T-cell (primary cell): ENCODE results near the gene DOHH. TPM values are rescaled to one million over a fixed set of nuclear protein-coding genes. Genes with fewer than 3 reads are reported as not detected.

Experiments used
- ATAC-seq, 4 experiments: fragments of 200-7000 bp in 3 of 4; fragments of 150-1000 bp in 1 of 4; cut with Tn5 transposase; replicated peaks in 1 of 4; 1 replicate in 3 of 4; 2 replicates in 1 of 4; pipeline ENCODE4 v1.10.0; 2021; ENCODE audit warnings: moderate library complexity in 3 of 4, mild to moderate bottlenecking in 2 of 4, moderate number of reproducible peaks in 1 of 4
- CTCF ChIA-PET, 2 donors: fragments of 300-600 bp; sonication (Branson Sonifier 250); formaldehyde crosslinking; loops; one replicate each; lab custom pipeline; 2022; ENCODE audit warnings: antibody characterized with exemption in 2 of 2; lab: Charles Lee
- POLR2A ChIA-PET, 2 donors: fragments of 300-600 bp; sonication (Branson Sonifier 250); formaldehyde crosslinking; loops; one replicate each; lab custom pipeline; 2022; ENCODE audit warnings: antibody characterized with exemption in 2 of 2; lab: Charles Lee
- DNase-seq, 35 experiments: peaks; one replicate each; pipeline versions ENCODE4 v3.0.0 to v3.0.0-alpha.2; 2013 to 2023
- H3K27ac ChIP-seq: one replicate; pipeline ENCODE4 v1.5.1; 2013; ENCODE audit warnings: low read length
- H3K27me3 ChIP-seq, 2 experiments: replicated peaks in 1 of 2; 1 replicate in 1 of 2; 2 replicates in 1 of 2; pipeline versions ENCODE4 v1.6.1 to v1.7.0; 2013; ENCODE audit warnings: low read length in 1 of 2, mixed read lengths in 1 of 2; ENCODE audit not compliant: control insufficient read depth in 2 of 2, insufficient read depth in 2 of 2; ENCODE audit errors: extremely low read depth in 1 of 2
- H3K36me3 ChIP-seq, 2 donors: 1 replicate in 1 of 2; 2 replicates in 1 of 2; pipeline versions ENCODE4 v1.6.1 to v1.7.0; 2013; ENCODE audit warnings: low read length in 1 of 2; ENCODE audit not compliant: control insufficient read depth in 2 of 2, insufficient read depth in 1 of 2; ENCODE audit errors: extremely low read depth in 1 of 2
- H3K4me1 ChIP-seq, 2 experiments: 1 replicate in 1 of 2; 2 replicates in 1 of 2; pipeline versions ENCODE4 v1.6.1 to v1.7.0; 2013; ENCODE audit warnings: low read length in 2 of 2, mixed read lengths in 1 of 2; ENCODE audit not compliant: insufficient read depth in 2 of 2, control insufficient read depth in 1 of 2; ENCODE audit errors: extremely low read depth in 1 of 2
- H3K4me3 ChIP-seq, 2 donors: 1 replicate in 1 of 2; 2 replicates in 1 of 2; pipeline versions ENCODE4 v1.5.1 to v1.7.0; 2013; ENCODE audit warnings: mild to moderate bottlenecking in 2 of 2, low read length in 1 of 2, moderate library complexity in 1 of 2; ENCODE audit not compliant: control insufficient read depth in 1 of 2; ENCODE audit errors: extremely low read depth in 1 of 2
- H3K9me3 ChIP-seq: 2 replicates; pipeline ENCODE4 v1.7.0; 2013
- H3K27ac Mint-ChIP-seq, 2 donors: one replicate each; pipeline ENCODE4 v1.8.0; 2020 to 2021; ENCODE audit warnings: mild to moderate bottlenecking in 2 of 2, mixed read lengths in 2 of 2
- H3K27me3 Mint-ChIP-seq, 2 donors: one replicate each; pipeline ENCODE4 v1.8.0; 2021 to 2022; ENCODE audit warnings: mixed read lengths in 2 of 2
- H3K36me3 Mint-ChIP-seq: one replicate; pipeline ENCODE4 v1.8.0; 2021; ENCODE audit warnings: mixed read lengths
- H3K4me1 Mint-ChIP-seq, 3 donors: one replicate each; pipeline ENCODE4 v1.8.0; 2020 to 2022; ENCODE audit warnings: mixed read lengths in 3 of 3, mild to moderate bottlenecking in 1 of 3
- H3K4me3 Mint-ChIP-seq, 3 donors: one replicate each; pipeline ENCODE4 v1.8.0; 2020 to 2022; ENCODE audit warnings: mild to moderate bottlenecking in 3 of 3, mixed read lengths in 3 of 3, moderate library complexity in 3 of 3
- H3K9me3 Mint-ChIP-seq, 3 donors: one replicate each; pipeline ENCODE4 v1.8.0; 2020 to 2022; ENCODE audit warnings: mixed read lengths in 3 of 3
- WGBS: methylation state at CpG from one replicate; pipeline ENCODE4 v1.1.5; 2013; ENCODE audit warnings: missing lambda C conversion rate; ENCODE audit not compliant: insufficient coverage; 5-methylcytosine and 5-hydroxymethylcytosine counted together
- total RNA-seq, 35 experiments: library from RNA in 6 of 35; stranded (reverse) in 6 of 35; fragments of 120-200 nt in 1 of 35; gene quantifications; one replicate each; pipeline versions ENCODE4 v1.2.1 to v1.2.4 and lab custom pipeline; 2013 to 2026

DOHH gene
- total RNA-seq, 5 donors from 2014 or later (not counting 1 experiment from before 2014, with no cell fraction given), result 5.0 to 12.3 (median 11.1) TPM

DNA sequence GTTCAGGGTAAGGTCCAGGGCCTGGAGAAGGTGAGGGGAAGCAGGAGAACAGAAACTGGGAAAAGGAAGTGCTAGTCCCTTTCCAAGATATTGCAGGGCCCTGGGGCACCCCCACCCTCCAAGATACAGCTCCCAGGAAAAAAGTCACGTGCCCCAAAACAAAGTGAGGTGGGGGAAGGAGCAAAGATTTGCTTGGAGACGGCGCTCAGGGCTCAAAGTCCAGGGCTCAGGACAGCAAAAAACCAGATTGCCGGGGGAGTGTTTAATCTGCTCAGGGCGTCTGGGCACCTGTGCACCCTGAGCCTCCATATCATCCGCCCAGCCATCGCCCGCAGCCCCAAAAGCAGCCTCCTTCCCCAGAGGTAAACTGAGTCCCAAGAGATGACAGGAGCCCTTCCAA, 26.5 kb downstream of the DOHH start:
- H3K9me3 ChIP-seq, result no peaks in the 10 kb centered on the region
- no peak for DNase-seq
- Mint-ChIP-seq H3K4me1 (peaks cover 9 to 13% (median 10%) of the 10 kb centered on the region in 3 donors), H3K4me3 (no peak overlapping the region), H3K27me3 (peaks cover 0 to 1% of the 10 kb centered on the region in 2 donors), H3K9me3 (no peaks in the 10 kb centered on the region), H3K27ac (no peak overlapping the region), H3K36me3 (no peaks in the 10 kb centered on the region)
- CTCF ChIA-PET, result no interaction called here
- POLR2A ChIA-PET, result no interaction called here
- H3K27ac ChIP-seq, result no peak overlapping the region
- no peak overlapping the region for H3K4me3 ChIP-seq
- peaks cover 2 to 11% of the 10 kb centered on the region in 2 experiments for H3K4me1 ChIP-seq
- H3K36me3 ChIP-seq, result no peaks in the 10 kb centered on the region
- no peak for ATAC-seq
- 83% methylated on average over 5 of the region's 8 CpGs for WGBS
- peaks cover 0 to 27% of the 10 kb centered on the region in 2 experiments for H3K27me3 ChIP-seq

- Histone ChIP-seq H3K36me3 (no peaks in the 10 kb centered on the region), H3K9me3 (no peaks in the 10 kb centered on the region), H3K27me3 (peaks cover 0 to 27% of the 10 kb centered on the region in 2 experiments), H3K27ac (no peak overlapping the region), H3K4me1 (no peaks in the 10 kb centered on the region), H3K4me3 (no peak overlapping the region)
- 62% methylated on average over 4 of the region's 24 CpGs for WGBS
- no peaks in the 10 kb centered on the region for H3K9me3 Mint-ChIP-seq
- H3K27me3 Mint-ChIP-seq, result peaks cover 0 to 1% of the 10 kb centered on the region in 2 donors
- no peaks in the 10 kb centered on the region for H3K4me1 Mint-ChIP-seq
- POLR2A ChIA-PET, result no interaction called here
- CTCF ChIA-PET, result interaction anchor here (0.7 to 1.0 kb wide), 4 partner anchors 9 to 144 kb away, joined by 3 to 4 read pairs (median 4); no protein-coding TSS in a partner anchor
- ATAC-seq (peak in 1 of 4 experiments; percentile 48), DNase-seq (peak in 21 of 35 experiments; percentile 11 to 59 (median 25))
- H3K27ac Mint-ChIP-seq, result no peak overlapping the region
- no peak overlapping the region for H3K4me3 Mint-ChIP-seq
- no peaks in the 10 kb centered on the region for H3K36me3 Mint-ChIP-seq
Measured at GRCh38 chr19:3471954-3472655, 28.4 kb downstream of the DOHH start.

GRCh38 chr19:3470500-3471128, 29.9 kb downstream of the DOHH start:
- no peaks in the 10 kb centered on the region for H3K4me1 ChIP-seq
- POLR2A ChIA-PET, result no interaction called here
- H3K36me3 ChIP-seq, result no peaks in the 10 kb centered on the region
- CTCF ChIA-PET, result no interaction called here
- no peaks in the 10 kb centered on the region for H3K4me1 Mint-ChIP-seq
- H3K27me3 ChIP-seq, result peaks cover 0 to 21% of the 10 kb centered on the region in 2 experiments
- DNase-seq, result no peak
- no peak overlapping the region for H3K27ac Mint-ChIP-seq
- ATAC-seq, result no peak
- H3K27ac ChIP-seq, result no peak overlapping the region
- H3K36me3 Mint-ChIP-seq, result no peaks in the 10 kb centered on the region
- no peaks in the 10 kb centered on the region for H3K9me3 Mint-ChIP-seq
- H3K27me3 Mint-ChIP-seq, result peaks cover 0 to 1% of the 10 kb centered on the region in 2 donors
- H3K4me3 ChIP-seq, result no peak overlapping the region
- no peak overlapping the region for H3K4me3 Mint-ChIP-seq
- WGBS, result 82% methylated on average over 9 of the region's 11 CpGs
- no peaks in the 10 kb centered on the region for H3K9me3 ChIP-seq

- H3K9me3 ChIP-seq, result no peaks in the 10 kb centered on the region
- no peak overlapping the region for H3K4me3 ChIP-seq
- ChIA-PET POLR2A (no interaction called here), CTCF (interaction anchor here (0.6 to 1.2 kb wide), 2 partner anchors 40 to 48 kb away, joined by 3 to 4 read pairs; no protein-coding TSS in a partner anchor)
- no peak overlapping the region for H3K27ac ChIP-seq
- no peak overlapping the region for H3K4me3 Mint-ChIP-seq
- DNase-seq (no peak), ATAC-seq (no peak)
- H3K36me3 ChIP-seq, result no peaks in the 10 kb centered on the region
- H3K4me1 ChIP-seq, result no peaks in the 10 kb centered on the region
- H3K9me3 Mint-ChIP-seq, result no peaks in the 10 kb centered on the region
- H3K36me3 Mint-ChIP-seq, result no peaks in the 10 kb centered on the region
- WGBS, result 77% methylated on average over 7 of the region's 14 CpGs
- peaks cover 0 to 21% of the 10 kb centered on the region in 2 experiments for H3K27me3 ChIP-seq
- H3K27ac Mint-ChIP-seq, result no peak overlapping the region
- no peaks in the 10 kb centered on the region for H3K4me1 Mint-ChIP-seq
- peaks cover 0 to 1% of the 10 kb centered on the region in 2 donors for H3K27me3 Mint-ChIP-seq
Measured at GRCh38 chr19:3469638-3470499, 30.6 kb downstream of the DOHH start.

- no peak overlapping the region for H3K27ac ChIP-seq
- H3K36me3 Mint-ChIP-seq, result no peaks in the 10 kb centered on the region
Measured at GRCh38 chr19:3468211-3468610, 32.3 kb downstream of the DOHH start.

More at GRCh38 chr19:3468211-3468610, 32.3 kb downstream of the DOHH start:
- ATAC-seq (no peak), DNase-seq (no peak)
- H3K36me3 ChIP-seq, result no peaks in the 10 kb centered on the region
- no peaks in the 10 kb centered on the region for H3K4me1 Mint-ChIP-seq
- H3K9me3 ChIP-seq, result no peaks in the 10 kb centered on the region
- ChIA-PET CTCF (no interaction called here), POLR2A (no interaction called here)
- no peaks in the 10 kb centered on the region for H3K27me3 Mint-ChIP-seq
- no peak overlapping the region for H3K4me3 ChIP-seq
- H3K4me1 ChIP-seq, result no peaks in the 10 kb centered on the region
- no peak overlapping the region for H3K27ac Mint-ChIP-seq
- peaks cover 0 to 16% of the 10 kb centered on the region in 2 experiments for H3K27me3 ChIP-seq
- H3K9me3 Mint-ChIP-seq, result no peaks in the 10 kb centered on the region
- no peak overlapping the region for H3K4me3 Mint-ChIP-seq
- no CpG with 5 or more reads among the region's 3 CpGs for WGBS
